NCI-H2196 (cell line): ENCODE data around the gene IFT81.
"Not testable (repeated sequence)": the region's sequence is repeated elsewhere in the genome, so short reads cannot be mapped to it uniquely, and the experiment has no call there.

ENCODE experiments used
- DNase-seq: peaks from one replicate; lab custom pipeline; 2025; ENCODE audit not compliant: unreplicated experiment; lab: John Stamatoyannopoulos, UW

Gene IFT81

GRCh38 chr12:110243227-110243626 is 119.1 kb downstream of the IFT81 start:
- DNase-seq: no peak

GRCh38 chr12:110244372-110244771 is 120.2 kb downstream of the IFT81 start:
- no peak for DNase-seq

GRCh38 chr12:110244829-110245228 is 120.7 kb downstream of the IFT81 start:
- DNase-seq: no peak

DNA sequence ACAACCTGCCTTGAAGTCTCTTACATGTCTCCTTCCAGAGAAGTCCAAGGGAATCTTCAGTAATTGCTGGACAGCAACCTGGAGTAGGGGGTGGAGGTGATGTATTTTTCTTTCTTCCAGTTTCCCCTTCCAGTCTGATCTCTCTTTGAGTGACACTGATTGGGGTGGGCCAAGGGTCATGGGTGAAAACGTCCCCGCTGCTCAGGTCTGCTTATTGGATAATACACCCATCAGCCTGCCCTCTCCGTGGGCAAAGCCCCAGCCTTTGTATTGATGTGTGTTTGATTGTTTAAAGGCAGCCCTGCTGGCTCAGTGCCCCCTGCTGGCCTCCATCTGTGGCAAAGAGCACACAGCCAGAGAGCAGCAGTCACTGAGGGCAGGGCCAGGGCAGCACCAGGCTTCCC is 121.2 kb downstream of the IFT81 start:
- no peak for DNase-seq

GRCh38 chr12:110246636-110247339 is 122.6 kb downstream of the IFT81 start:
- DNase-seq: no peak

GRCh38 chr12:110247340-110248095 is 123.4 kb downstream of the IFT81 start:
- DNase-seq: no peak

- no peak for DNase-seq
Measured at GRCh38 chr12:110248096-110248447, 123.9 kb downstream of the IFT81 start.

DNA sequence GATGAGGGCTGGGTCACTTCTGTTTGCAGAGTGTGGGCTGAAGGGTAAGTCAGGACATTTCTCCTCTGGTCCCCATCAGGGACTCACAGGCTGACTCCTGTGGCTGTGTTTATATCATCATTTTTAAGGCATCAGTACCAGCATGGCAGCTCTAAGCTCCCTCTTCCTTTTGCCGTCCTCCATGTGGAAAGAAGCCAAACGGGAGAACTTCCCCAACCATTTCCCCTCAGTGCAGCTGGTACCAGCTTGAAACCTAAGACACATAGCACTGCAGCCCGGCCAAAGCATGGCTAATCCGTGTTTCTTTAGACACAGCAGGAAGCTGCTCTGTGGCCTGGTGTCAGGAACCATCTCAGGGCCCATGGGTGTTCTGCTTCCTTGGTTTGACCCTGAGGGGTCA is 124.9 kb downstream of the IFT81 start:
- no peak for DNase-seq

- no peak for DNase-seq
Measured at GRCh38 chr12:110249716-110250225, 125.6 kb downstream of the IFT81 start.

- DNase-seq: no peak
Measured at GRCh38 chr12:110251381-110251780, 127.2 kb downstream of the IFT81 start.

DNA sequence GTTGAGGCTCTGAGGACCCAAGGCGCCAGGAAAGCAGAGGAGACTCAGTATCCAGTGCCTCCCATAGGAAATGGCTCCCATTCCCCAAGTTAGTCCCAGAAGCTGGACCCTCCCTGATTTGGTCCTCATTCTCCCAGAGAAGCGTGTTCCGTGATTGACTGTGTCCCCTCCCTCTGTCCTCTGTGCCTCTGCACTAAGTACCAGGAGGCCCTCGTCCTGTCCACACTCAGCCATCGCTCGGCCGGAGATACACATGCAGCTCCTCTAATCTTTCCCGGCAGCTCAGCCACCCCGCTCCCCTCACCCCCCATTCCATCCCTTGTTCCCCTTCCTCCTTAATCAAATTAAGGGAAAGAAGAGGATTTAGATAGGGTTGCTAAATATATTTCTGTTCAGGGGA is 128.6 kb downstream of the IFT81 start:
- DNase-seq: no peak

- DNase-seq: no peak
Measured at GRCh38 chr12:110253176-110253575, 129.0 kb downstream of the IFT81 start.

- DNase-seq: no peak
Measured at GRCh38 chr12:110254971-110255540, 130.9 kb downstream of the IFT81 start.

DNA sequence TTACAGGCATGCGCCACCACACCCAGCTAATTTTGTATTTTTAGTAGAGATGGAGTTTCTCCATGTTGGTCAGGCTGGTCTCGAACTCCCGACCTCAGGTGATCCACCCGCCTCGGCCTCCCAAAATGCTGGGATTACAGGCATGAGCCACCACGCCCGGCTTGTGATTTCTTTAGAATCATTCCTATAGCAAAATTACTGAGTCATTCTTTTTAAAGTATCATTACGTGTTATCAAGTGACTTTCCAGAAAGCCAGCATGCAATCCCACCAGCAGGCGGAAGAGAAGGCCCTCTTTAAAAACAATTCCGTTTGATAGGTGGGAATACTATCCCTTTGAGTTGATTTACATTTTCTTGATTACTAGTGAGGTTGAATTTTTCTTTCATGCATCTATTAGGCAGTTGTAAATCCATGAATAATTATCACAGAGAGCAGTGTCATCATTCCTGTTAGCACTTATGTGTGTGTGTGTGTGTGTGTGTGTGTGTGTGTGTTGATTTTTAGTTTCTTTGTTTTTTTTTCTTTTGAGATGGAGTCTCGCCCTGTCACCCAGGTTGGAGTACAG is 131.8 kb downstream of the IFT81 start:
- not testable (repeated sequence) for DNase-seq

GRCh38 chr12:110256780-110257431 is 132.7 kb downstream of the IFT81 start:
- no peak for DNase-seq

- DNase-seq: no peak
Measured at GRCh38 chr12:110258466-110258865, 134.3 kb downstream of the IFT81 start.

GRCh38 chr12:110262442-110263388 is 138.6 kb downstream of the IFT81 start:
- DNase-seq: peak; percentile 41

DNA sequence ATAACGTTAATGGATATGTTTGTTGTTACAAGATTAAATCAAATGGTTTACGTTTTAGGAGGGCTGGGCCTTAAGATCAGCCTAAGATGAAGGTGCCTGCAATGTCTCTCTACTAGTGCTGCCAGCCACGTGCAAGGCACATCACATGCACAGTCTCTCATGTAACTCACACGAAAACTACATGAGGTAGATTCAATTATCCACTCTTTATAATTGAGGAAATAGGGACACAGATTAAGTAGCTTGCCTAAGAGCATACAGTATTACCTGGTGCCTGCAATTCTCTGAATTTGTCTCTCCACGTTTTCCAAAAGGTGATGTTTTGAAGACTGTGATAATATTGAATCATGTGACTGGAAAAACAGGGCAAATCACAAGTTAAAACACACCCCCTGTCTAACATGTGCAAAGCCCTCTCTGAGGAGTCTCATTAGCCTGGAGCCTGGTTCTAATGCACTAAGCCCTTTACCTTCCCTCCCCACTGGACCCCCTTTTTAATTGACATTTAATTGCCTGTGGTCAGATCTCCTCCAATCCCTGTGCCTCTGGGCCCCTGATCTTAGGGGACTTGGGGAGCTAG is 142.3 kb downstream of the IFT81 start:
- no peak for DNase-seq

GRCh38 chr12:110266980-110267620 is 142.9 kb downstream of the IFT81 start:
- peak; percentile 62 for DNase-seq
